HepG2 (cell line): ENCODE data around the gene SURF6. TPM values are rescaled to one million over a fixed set of nuclear protein-coding genes. Genes with fewer than 3 reads are reported as not detected.
A peak's percentile ranks its signal among the peaks of the same experiment; 100 is the strongest.
"Not testable (repeated sequence)": the region's sequence is repeated elsewhere in the genome, so short reads cannot be mapped to it uniquely, and the experiment has no call there.

Experiments
- ATAC-seq: fragments of 200-7000 bp; cut with Tn5 transposase; 3 replicates; pipeline ENCODE4 v1.9.1; 2020; ENCODE audit warnings: mild to moderate bottlenecking, moderate library complexity
- BruUV-seq: library from RNA; stranded (reverse); fragments of 400-500 nt; replicated peaks from 2 replicates; lab custom pipeline; 2021; lab: Mats Ljungman, UMichigan
- CTCF ChIA-PET: fragments of 300-600 bp; formaldehyde crosslinking; extraction: SDS; loops from one replicate; lab custom pipeline; 2021; ENCODE audit warnings: low total read pairs, inconsistent platforms, low intra/inter-chr PET ratio; lab: Yijun Ruan, JAX
- POLR2A ChIA-PET: fragments of 350-600 bp; sonication (Branson Sonifier 250); formaldehyde crosslinking; loops from one replicate; lab custom pipeline; 2020; ENCODE audit warnings: antibody characterized with exemption, inconsistent platforms; lab: Yijun Ruan, JAX
- DNase-seq: peaks from one replicate; pipeline ENCODE4 v3.0.0-alpha.2; 2015; ENCODE audit warnings: low spot score
- FAIRE-seq: peaks from 3 replicates; lab custom pipeline; 2011; peaks lifted over from hg19 to GRCh38; lab: Jason Lieb, UNC
- H2AFZ ChIP-seq: one replicate; pipeline ENCODE4 v1.6.1; 2011; ENCODE audit warnings: low read length, inconsistent platforms
- H3K27ac ChIP-seq: fragments of 300-600 bp; 3 replicates; pipeline ENCODE4 v1.8.0; 2011; ENCODE audit warnings: mixed run types, mild to moderate bottlenecking, mixed read lengths, low read length, inconsistent platforms; ENCODE audit not compliant: insufficient read depth; ENCODE audit errors: extremely low read length
- H3K27me3 ChIP-seq, 2 experiments: fragments of 200-600 bp in 1 of 2; 2 replicates in 1 of 2; 3 replicates in 1 of 2; pipeline versions ENCODE4 v1.6.0 to v1.8.0; 2011; ENCODE audit warnings: low read length in 2 of 2, mild to moderate bottlenecking in 2 of 2, moderate library complexity in 2 of 2, inconsistent platforms in 1 of 2; ENCODE audit not compliant: insufficient read depth in 2 of 2, control insufficient read depth in 1 of 2
- H3K36me3 ChIP-seq, 2 experiments: fragments of 200-600 bp in 1 of 2; replicated peaks in 1 of 2; 2 replicates in 1 of 2; 3 replicates in 1 of 2; pipeline versions ENCODE4 v1.5.1 to v1.8.0; 2011; ENCODE audit warnings: low read length in 2 of 2, inconsistent platforms in 1 of 2; ENCODE audit not compliant: insufficient read depth in 2 of 2, control insufficient read depth in 1 of 2
- H3K4me1 ChIP-seq: 2 replicates; pipeline ENCODE4 v1.5.1; 2012; ENCODE audit warnings: low read length, inconsistent platforms; ENCODE audit not compliant: insufficient read depth
- H3K4me2 ChIP-seq: 2 replicates; pipeline ENCODE4 v1.6.0; 2011; ENCODE audit warnings: low read depth, low read length, inconsistent platforms
- H3K4me3 ChIP-seq, 3 experiments: fragments of 200-600 bp in 1 of 3; sonication (generic), shearing (Covaris generic) in 1 of 3; replicated peaks in 1 of 3; 2 replicates each; pipeline ENCODE4 v1.5.1; 2011 to 2016; ENCODE audit warnings: low read length in 3 of 3, inconsistent platforms in 2 of 3, low read depth in 2 of 3, mild to moderate bottlenecking in 2 of 3, control low read depth in 1 of 3, mixed read lengths in 1 of 3; ENCODE audit not compliant: insufficient read depth in 1 of 3
- H3K79me2 ChIP-seq: one replicate; pipeline ENCODE4 v1.6.1; 2011; ENCODE audit warnings: low read length, inconsistent platforms; ENCODE audit not compliant: insufficient read depth
- H3K9ac ChIP-seq: 2 replicates; pipeline ENCODE4 v1.6.0; 2011; ENCODE audit warnings: mild to moderate bottlenecking, low read depth, low read length, inconsistent platforms; ENCODE audit not compliant: insufficient read depth
- H3K9me3 ChIP-seq: 2 replicates; pipeline ENCODE4 v1.5.1; 2012; ENCODE audit warnings: mild to moderate bottlenecking, low read length
- H4K20me1 ChIP-seq: 2 replicates; pipeline ENCODE4 v1.6.0; 2011; ENCODE audit warnings: inconsistent platforms, mild to moderate bottlenecking, low read length, moderate library complexity; ENCODE audit not compliant: insufficient read depth
- AGO2 ChIP-seq: fragments of 200-400 bp; formaldehyde crosslinking; optimal IDR thresholded peaks from 2 replicates; pipeline ENCODE3; 2017; ENCODE audit warnings: mild to moderate bottlenecking, low read depth, low read length, moderate library complexity
- AKAP8 ChIP-seq: sonication (generic); formaldehyde crosslinking; IDR thresholded peaks from 2 replicates; pipeline ENCODE4 v1.5.1; 2020; ENCODE audit warnings: mild to moderate bottlenecking, missing genetic modification reagents
- CREB1 ChIP-seq, 2 experiments: fragments of 450-650 bp in 1 of 2; IDR thresholded peaks; 2 replicates each; pipeline ENCODE4 v1.6.1; 2016 to 2017; ENCODE audit warnings: control low read depth in 1 of 2, mild to moderate bottlenecking in 1 of 2, missing compliant biosample characterization in 1 of 2, missing genetic modification characterization in 1 of 2
- CTCF ChIP-seq: sonication (generic); formaldehyde crosslinking; IDR thresholded peaks from 2 replicates; pipeline ENCODE4 v1.5.0; 2020; ENCODE audit warnings: mild to moderate bottlenecking, missing genetic modification reagents, moderate library complexity
- KDM2A ChIP-seq: sonication (generic); formaldehyde crosslinking; IDR thresholded peaks from 2 replicates; pipeline ENCODE4 v1.4.0; 2020; ENCODE audit warnings: low read depth, missing genetic modification reagents, borderline replicate concordance
- MLLT10 ChIP-seq: sonication (generic); formaldehyde crosslinking; IDR thresholded peaks from 2 replicates; pipeline ENCODE4 v1.4.0; 2020; ENCODE audit warnings: missing genetic modification reagents
- POLR2A ChIP-seq, 2 experiments: IDR thresholded peaks; 2 replicates each; pipeline ENCODE4 v1.6.1; 2011; ENCODE audit warnings: low read depth in 2 of 2, low read length in 2 of 2, mild to moderate bottlenecking in 1 of 2, moderate library complexity in 1 of 2; ENCODE audit not compliant: insufficient read depth in 1 of 2
- POLR2AphosphoS5 ChIP-seq: IDR thresholded peaks from 2 replicates; pipeline ENCODE4 v1.6.1; 2012; ENCODE audit warnings: low read depth, low read length
- POLR2G ChIP-seq: fragments of 200-400 bp; formaldehyde crosslinking; IDR thresholded peaks from 2 replicates; pipeline ENCODE4 v1.6.1; 2018; ENCODE audit warnings: mild to moderate bottlenecking, low read depth, low read length, moderate library complexity
- SALL1 ChIP-seq: sonication (generic); formaldehyde crosslinking; IDR thresholded peaks from 2 replicates; pipeline ENCODE4 v1.8.0; 2022; ENCODE audit warnings: mild to moderate bottlenecking, missing genetic modification reagents
- STAG1 ChIP-seq: sonication (generic); formaldehyde crosslinking; IDR thresholded peaks from 2 replicates; pipeline ENCODE4 v1.4.0; 2020; ENCODE audit warnings: missing genetic modification reagents
- TARDBP ChIP-seq: sonication (generic); formaldehyde crosslinking; IDR thresholded peaks from 2 replicates; pipeline ENCODE4 v1.8.0; 2022; ENCODE audit warnings: mild to moderate bottlenecking, missing genetic modification reagents
- ZC3H13 ChIP-seq: sonication (generic); formaldehyde crosslinking; IDR thresholded peaks from 2 replicates; pipeline ENCODE4 v1.8.1; 2023; ENCODE audit warnings: mild to moderate bottlenecking, missing genetic modification reagents, moderate library complexity
- WGBS: methylation state at CpG from one replicate; pipeline ENCODE4 v1.1.6; 2017; ENCODE audit warnings: low lambda C conversion rate; 5-methylcytosine and 5-hydroxymethylcytosine counted together
- in situ Hi-C: cut with HindIII; loops from 2 replicates; pipeline ENCODE4 v1.10.0; 2017; ENCODE audit warnings: low pct_unique_long_range_greater_than_20kb; ENCODE audit not compliant: extremely low pct_ligation_motif_present
- intact Hi-C: fragments of 100-400 bp; cut with micrococcal nuclease; formaldehyde crosslinking; loops from one replicate; pipeline ENCODE4 v1.10.0; 2022; ENCODE audit not compliant: unreplicated experiment
- polyA plus RNA-seq, 8 experiments: library from polyadenylated mRNA; depleted of rRNA in 3 of 8; stranded (reverse) in 7 of 8; unstranded in 1 of 8; fragments of >200 nt; fragmentation: Illumina TruSeq in 4 of 8; extraction: Trizol in 4 of 8; gene quantifications; 2 replicates each; pipeline versions ENCODE4 v1.2.1 to v1.2.3, GENCODE V29; 2011 to 2016; ENCODE audit warnings: low read depth in 4 of 8, missing spikeins in 1 of 8, mixed read lengths in 1 of 8; ENCODE audit not compliant: insufficient read depth in 1 of 8
- total RNA-seq, 5 experiments: library from RNA; depleted of rRNA; stranded (reverse); fragments of >200 nt; fragmentation: Illumina TruSeq; extraction: Trizol; gene quantifications; 2 replicates each; pipeline ENCODE4 v1.2.3, GENCODE V29; 2016; ENCODE audit warnings: low read depth in 1 of 5

Gene SURF6
- total and polyA plus RNA-seq, 2 of the 13 experiments (the other 11 are each of a cell fraction or from before 2014, with no cell fraction given) = 5.9 to 14.7 TPM

GRCh38 chr9:133331221-133331620 is 4.8 kb downstream of the SURF6 start:
- in situ Hi-C loops = loop anchor here (5.0 kb wide), 1 partner anchor 144 kb away; no protein-coding TSS in a partner anchor
- no TSS peak for BruUV-seq
- H3K9ac ChIP-seq = no peak overlapping the region
- H2AFZ ChIP-seq = no peak overlapping the region
- H3K4me1 ChIP-seq = peaks cover 14% of the 10 kb centered on the region
- no peaks in the 10 kb centered on the region; a peak in 1 of 5 replicates for H3K27me3 ChIP-seq
- TF ChIP-seq AGO2 (peak; percentile 7), MLLT10 (CRISPR knock-in tag) (no peak), ZC3H13 (CRISPR knock-in tag) (0 out of 2 replicates have a peak, but pooled peaks have one; percentile 33), TARDBP (CRISPR knock-in tag) (no peak), POLR2G (peak; percentile 25; the same call in 1 of the 2 replicates)
- CTCF ChIA-PET = no interaction called here
- H3K79me2 ChIP-seq = peaks cover 26% of the 10 kb centered on the region
- H3K4me2 ChIP-seq = no peak overlapping the region
- 0 out of 2 replicates have a peak, but pooled peaks cover 7% of the 10 kb centered on the region for H4K20me1 ChIP-seq
- no peak for DNase-seq
- 94% methylated on average over 19 of the region's 19 CpGs for WGBS
- no peak for FAIRE-seq
- POLR2A ChIA-PET = interaction anchor here (1.0 kb wide), 1 partner anchor 11 kb away, joined by 3 read pairs; no protein-coding TSS in a partner anchor
- intact Hi-C loops = no loop called here
- no peak for ATAC-seq
- H3K9me3 ChIP-seq = no peaks in the 10 kb centered on the region
- no peak overlapping the region for H3K27ac ChIP-seq
- no peak overlapping the region for H3K4me3 ChIP-seq
- peaks cover 18 to 41% of the 10 kb centered on the region in 2 experiments; a peak in 4 of 5 replicates for H3K36me3 ChIP-seq

- CTCF ChIA-PET = interaction anchor here (0.8 to 2.3 kb wide), 4 partner anchors 142 to 145 kb away, joined by 3 to 7 read pairs (median 4); no protein-coding TSS in a partner anchor
- TF ChIP-seq SALL1 (CRISPR knock-in tag) (0 out of 2 replicates have a peak, but pooled peaks have one; percentile 24), CTCF (CRISPR knock-in tag) (peak; percentile 79), POLR2G (0 out of 2 replicates have a peak, but pooled peaks have one; percentile 36), KDM2A (peak; percentile 91), POLR2A (IDR thresholded peaks at IDR 0.05; ENCODE audit: insufficient read depth in 1 of 2, low read depth in 2 of 2, low read length in 2 of 2) (0 out of 4 replicates have a peak, but pooled peaks of 1 of the 2 experiments have one; percentile 25), POLR2AphosphoS5 (peak; percentile 32; the same call in 1 of the 2 replicates), STAG1 (CRISPR knock-in tag) (peak; percentile 73), CREB1 (CRISPR knock-in tag; IDR thresholded peaks at IDR 0.05) (peak; percentile 31; the same call in 1 of the 2 replicates), AKAP8 (CRISPR knock-in tag) (0 out of 2 replicates have a peak, but pooled peaks have one; percentile 47)
- not testable (repeated sequence) for TF ChIP-seq CREB1 (IDR thresholded peaks at IDR 0.05)
Observed at GRCh38 chr9:133329306-133330156, 6.5 kb downstream of the SURF6 start.

More at GRCh38 chr9:133329306-133330156, 6.5 kb downstream of the SURF6 start:
- H3K9me3 ChIP-seq, H3K27me3 ChIP-seq, H3K4me1 ChIP-seq, H3K9ac ChIP-seq, ATAC-seq, H2AFZ ChIP-seq, BruUV-seq, POLR2A ChIA-PET, H3K4me3 ChIP-seq, H3K4me2 ChIP-seq, FAIRE-seq, DNase-seq, H3K27ac ChIP-seq, H4K20me1 ChIP-seq: not testable (repeated sequence)
- in situ Hi-C loops = loop anchor here (5.0 to 10.0 kb wide), 2 partner anchors 85 to 142 kb away; no protein-coding TSS in a partner anchor
- intact Hi-C loops = loop anchor here (2.0 kb wide), 1 partner anchor 141 kb away; no protein-coding TSS in a partner anchor
- 60% methylated on average over 19 of the region's 21 CpGs for whole genome bisulfite sequencing
- Histone ChIP-seq H3K79me2 (peaks cover 11% of the 10 kb centered on the region), H3K36me3 (peaks cover 18 to 38% of the 10 kb centered on the region in 2 experiments; a peak in 4 of 5 replicates)
